ENCODE results near the gene C19orf38. TPM values are rescaled to one million over a fixed set of nuclear protein-coding genes. Genes with fewer than 3 reads are reported as not detected.

Gene C19orf38
- total RNA-seq, 1 experiment from 2014 or later: not detected

DNA sequence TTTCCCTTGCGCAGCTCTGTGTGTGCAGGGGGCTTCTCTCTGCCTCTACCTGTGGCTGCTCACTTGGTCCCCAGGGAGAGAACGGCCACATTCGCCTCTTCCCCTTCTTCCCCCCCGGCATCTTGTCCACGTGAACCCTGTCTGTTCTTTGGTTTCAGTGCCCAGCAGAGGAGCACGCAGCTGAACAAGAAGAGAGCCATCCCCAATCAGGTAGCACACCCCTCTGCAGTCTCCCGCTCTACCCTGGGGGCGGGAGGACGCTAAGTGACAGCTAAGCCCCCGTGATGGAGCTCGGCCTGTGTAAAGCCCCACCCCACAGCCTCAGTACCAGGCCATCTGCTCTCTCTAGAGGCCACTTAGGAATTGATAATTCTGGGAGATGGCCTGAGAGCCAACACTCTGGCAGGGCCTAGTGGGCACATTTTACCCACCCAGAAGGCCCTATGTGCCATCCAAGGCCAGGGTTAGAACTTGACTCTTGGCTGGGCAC, 42.4 kb upstream of the C19orf38 start:
- Mint-ChIP-seq H3K36me3 (peaks cover 29% of the 10 kb centered on the region), H3K27me3 (ENCODE audit: low read depth) (no peaks in the 10 kb centered on the region), H3K9me3 (no peaks in the 10 kb centered on the region), H3K4me1 (no peaks in the 10 kb centered on the region), H3K4me3 (no peak overlapping the region), H3K27ac (no peak overlapping the region)
- ATAC-seq: no peak
- DNase-seq (ENCODE audit: low spot score): no peak
- ChIA-PET POLR2A (no interaction called here), CTCF (interaction anchor here (1.6 kb wide), 1 partner anchor 9 kb away, joined by 4 read pairs; no protein-coding TSS in a partner anchor)
- TF ChIP-seq GABPB1 (CRISPR knock-in tag; IDR thresholded peaks at IDR 0.05): no peak
- TF ChIP-seq, protein P1, sequence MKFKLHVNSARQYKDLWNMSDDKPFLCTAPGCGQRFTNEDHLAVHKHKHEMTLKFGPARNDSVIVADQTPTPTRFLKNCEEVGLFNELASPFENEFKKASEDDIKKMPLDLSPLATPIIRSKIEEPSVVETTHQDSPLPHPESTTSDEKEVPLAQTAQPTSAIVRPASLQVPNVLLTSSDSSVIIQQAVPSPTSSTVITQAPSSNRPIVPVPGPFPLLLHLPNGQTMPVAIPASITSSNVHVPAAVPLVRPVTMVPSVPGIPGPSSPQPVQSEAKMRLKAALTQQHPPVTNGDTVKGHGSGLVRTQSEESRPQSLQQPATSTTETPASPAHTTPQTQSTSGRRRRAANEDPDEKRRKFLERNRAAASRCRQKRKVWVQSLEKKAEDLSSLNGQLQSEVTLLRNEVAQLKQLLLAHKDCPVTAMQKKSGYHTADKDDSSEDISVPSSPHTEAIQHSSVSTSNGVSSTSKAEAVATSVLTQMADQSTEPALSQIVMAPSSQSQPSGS (CRISPR knock-in tag; IDR thresholded peaks at IDR 0.05; ENCODE audit: borderline replicate concordance, low read depth): no peak
- no peak for TF ChIP-seq RORB (CRISPR knock-in tag; IDR thresholded peaks at IDR 0.05)

DNA sequence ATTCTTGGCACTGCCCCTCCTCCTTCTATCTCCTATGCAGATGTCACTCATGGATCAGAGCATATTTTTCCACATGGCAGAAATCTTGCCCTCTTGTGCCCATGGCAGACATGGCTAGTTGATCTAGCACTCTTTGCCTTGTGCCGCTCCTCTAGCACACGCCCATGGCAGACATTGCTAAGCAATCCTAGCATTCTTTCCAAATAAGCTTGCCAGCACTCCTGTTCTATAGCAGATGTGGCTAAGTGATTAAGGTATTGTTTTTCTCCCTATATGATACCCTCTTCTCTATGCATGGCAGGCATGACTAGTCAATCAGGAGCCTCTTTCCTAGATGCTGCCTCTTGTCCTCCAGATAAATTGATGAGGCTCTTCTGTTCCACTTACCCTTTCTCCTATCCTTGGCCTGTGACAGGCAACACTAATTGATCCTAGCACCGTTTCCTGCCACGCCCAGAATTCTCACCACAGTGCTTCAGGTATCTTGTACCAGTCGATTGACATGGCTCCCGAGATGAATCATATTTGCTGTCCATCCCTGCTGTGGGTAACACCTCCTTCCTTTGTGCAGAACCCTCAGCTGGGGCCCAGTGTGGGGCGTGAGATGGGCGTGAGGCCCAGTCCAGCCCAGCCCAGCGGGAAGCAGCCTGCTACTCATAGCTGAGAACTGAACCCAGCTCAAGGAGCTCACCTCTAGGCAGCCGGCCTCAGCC, 39.1 kb upstream of the C19orf38 start:
- ChIA-PET CTCF (interaction anchor here (0.6 to 1.8 kb wide), 3 partner anchors 12 to 583 kb away, joined by 3 to 5 read pairs (median 3); no protein-coding TSS in a partner anchor), POLR2A (no interaction called here)
- Mint-ChIP-seq H3K27me3 (ENCODE audit: low read depth) (no peaks in the 10 kb centered on the region), H3K4me3 (no peak overlapping the region), H3K27ac (no peak overlapping the region), H3K9me3 (no peaks in the 10 kb centered on the region), H3K4me1 (no peaks in the 10 kb centered on the region), H3K36me3 (peaks cover 22% of the 10 kb centered on the region)
- no peak for ATAC-seq
- TF ChIP-seq SOX15 (CRISPR knock-in tag; IDR thresholded peaks at IDR 0.05) (no peak), NR2C2 (CRISPR knock-in tag; IDR thresholded peaks at IDR 0.05) (no peak), NFE2L1 (CRISPR knock-in tag; IDR thresholded peaks at IDR 0.05) (no peak), ZNF138 (CRISPR knock-in tag; conservative IDR thresholded peaks at IDR 0.05) (no peak), IRF2 (CRISPR knock-in tag; IDR thresholded peaks at IDR 0.05; ENCODE audit: borderline replicate concordance, low read depth) (no peak), MXD4 (CRISPR knock-in tag; IDR thresholded peaks at IDR 0.05; ENCODE audit: borderline replicate concordance) (no peak), EMX1 (CRISPR knock-in tag; IDR thresholded peaks at IDR 0.05) (no peak), ETV6 (CRISPR knock-in tag; IDR thresholded peaks at IDR 0.05) (no peak), FOXK1 (CRISPR knock-in tag; IDR thresholded peaks at IDR 0.05) (no peak), HMGA2 (CRISPR knock-in tag; IDR thresholded peaks at IDR 0.05) (no peak), TEAD4 (CRISPR knock-in tag; IDR thresholded peaks at IDR 0.05) (no peak)
- TF ChIP-seq, protein P2, sequence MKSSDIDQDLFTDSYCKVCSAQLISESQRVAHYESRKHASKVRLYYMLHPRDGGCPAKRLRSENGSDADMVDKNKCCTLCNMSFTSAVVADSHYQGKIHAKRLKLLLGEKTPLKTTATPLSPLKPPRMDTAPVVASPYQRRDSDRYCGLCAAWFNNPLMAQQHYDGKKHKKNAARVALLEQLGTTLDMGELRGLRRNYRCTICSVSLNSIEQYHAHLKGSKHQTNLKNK (CRISPR knock-in tag; IDR thresholded peaks at IDR 0.05): no peak
- TF ChIP-seq, protein P3, sequence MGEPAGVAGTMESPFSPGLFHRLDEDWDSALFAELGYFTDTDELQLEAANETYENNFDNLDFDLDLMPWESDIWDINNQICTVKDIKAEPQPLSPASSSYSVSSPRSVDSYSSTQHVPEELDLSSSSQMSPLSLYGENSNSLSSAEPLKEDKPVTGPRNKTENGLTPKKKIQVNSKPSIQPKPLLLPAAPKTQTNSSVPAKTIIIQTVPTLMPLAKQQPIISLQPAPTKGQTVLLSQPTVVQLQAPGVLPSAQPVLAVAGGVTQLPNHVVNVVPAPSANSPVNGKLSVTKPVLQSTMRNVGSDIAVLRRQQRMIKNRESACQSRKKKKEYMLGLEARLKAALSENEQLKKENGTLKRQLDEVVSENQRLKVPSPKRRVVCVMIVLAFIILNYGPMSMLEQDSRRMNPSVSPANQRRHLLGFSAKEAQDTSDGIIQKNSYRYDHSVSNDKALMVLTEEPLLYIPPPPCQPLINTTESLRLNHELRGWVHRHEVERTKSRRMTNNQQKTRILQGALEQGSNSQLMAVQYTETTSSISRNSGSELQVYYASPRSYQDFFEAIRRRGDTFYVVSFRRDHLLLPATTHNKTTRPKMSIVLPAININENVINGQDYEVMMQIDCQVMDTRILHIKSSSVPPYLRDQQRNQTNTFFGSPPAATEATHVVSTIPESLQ (CRISPR knock-in tag; IDR thresholded peaks at IDR 0.05): no peak
- TF ChIP-seq, protein P4, sequence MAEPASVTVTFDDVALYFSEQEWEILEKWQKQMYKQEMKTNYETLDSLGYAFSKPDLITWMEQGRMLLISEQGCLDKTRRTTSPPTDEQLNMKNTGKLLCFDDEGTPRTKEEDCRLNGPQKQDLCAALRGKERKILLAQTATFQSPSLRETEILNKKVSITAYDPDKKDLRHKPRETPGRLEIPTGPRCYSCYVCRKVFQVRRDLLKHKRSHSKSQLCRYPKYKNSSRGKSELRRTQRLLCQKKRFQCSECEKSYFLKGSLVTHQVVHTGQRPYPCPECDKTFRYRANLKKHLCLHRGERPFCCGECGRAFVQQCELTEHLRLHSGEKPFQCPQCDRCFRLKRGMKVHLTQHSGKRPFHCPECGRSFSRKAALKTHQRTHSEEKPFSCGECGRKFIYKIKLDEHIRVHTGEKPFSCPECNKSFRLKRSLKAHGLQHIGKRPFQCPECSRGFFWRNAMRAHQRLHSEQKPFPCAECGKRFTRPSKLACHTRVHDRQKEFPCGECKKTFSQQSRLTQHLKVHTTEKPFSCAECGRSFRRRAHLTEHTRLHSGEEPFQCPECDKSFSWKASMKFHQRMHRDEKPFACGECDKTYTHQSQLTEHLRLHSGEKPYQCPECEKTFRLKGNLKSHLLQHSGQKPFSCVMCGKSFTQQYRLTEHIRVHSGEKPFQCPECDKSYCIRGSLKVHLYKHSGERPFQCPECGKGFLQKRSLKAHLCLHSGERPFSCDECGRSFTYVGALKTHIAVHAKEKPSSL (CRISPR knock-in tag; conservative IDR thresholded peaks at IDR 0.05): no peak
- no peak for DNase-seq (ENCODE audit: low spot score)

Data from WTC11 (cell line).